GM21367 (cell line): ENCODE measurements around the gene ING1.

ENCODE experiments used
- ATAC-seq: cut with Tn5 transposase; IDR thresholded peaks from one replicate; pipeline ENCODE4 v1.9.1; 2021; ENCODE audit not compliant: unreplicated experiment

Gene ING1

DNA sequence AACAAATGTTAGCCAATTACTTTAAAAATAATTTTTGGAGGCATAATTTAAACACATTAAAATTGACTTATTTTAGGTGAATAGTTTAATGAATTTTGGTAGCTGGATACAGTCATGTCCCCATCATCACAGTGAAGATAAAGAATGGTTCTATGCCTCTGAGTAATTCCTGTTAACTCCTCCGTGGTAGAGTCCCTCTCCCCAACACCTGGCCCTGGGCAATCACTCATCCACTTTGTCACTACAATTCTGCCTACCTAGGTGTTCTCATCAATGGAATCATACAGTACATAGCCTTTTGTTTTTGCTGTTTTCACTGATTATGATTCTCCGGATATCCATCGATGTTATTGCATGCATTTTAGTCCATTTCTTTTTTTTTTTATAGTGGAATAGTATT, 55.6 kb downstream of the ING1 start:
- ATAC-seq = no peak

DNA sequence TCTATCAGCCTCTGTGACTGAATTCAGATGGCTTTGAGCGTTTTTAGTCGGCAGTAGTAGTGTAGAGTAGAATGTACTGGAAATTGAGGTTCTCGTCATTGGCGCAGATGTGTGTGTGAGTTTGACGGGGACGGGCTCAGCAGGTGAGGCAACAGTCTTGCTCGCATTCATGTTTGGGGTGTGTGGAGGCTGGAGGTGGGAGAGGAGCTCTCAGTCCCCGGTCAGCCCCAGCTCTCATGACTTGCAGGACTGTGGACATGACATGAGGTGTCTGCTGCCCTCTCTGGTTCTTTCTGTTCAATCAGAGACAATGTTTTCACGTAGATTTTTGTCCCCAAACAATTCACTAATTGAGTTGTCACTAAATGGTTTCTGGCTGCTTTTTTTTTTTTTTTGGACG, 57.2 kb downstream of the ING1 start:
- no peak for ATAC-seq

DNA sequence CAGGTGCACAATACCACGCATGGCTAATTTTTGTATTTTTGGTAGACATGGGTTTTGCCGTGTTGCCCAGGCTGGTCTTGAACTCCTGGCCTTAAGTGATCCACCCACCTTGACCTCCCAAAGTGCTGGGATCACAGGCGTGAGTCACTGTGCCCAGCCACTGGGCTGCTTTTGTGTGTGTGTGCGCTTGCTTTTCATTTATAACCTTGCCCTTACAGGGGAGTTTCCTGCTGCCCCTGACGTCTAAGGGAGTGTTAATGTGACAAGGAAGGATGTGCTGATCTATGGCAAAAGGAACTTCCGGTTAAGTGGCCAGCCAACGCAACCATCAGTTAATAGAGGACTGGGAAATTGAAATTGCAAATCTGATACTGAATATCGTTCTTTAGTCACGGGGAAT, 57.7 kb downstream of the ING1 start:
- ATAC-seq = no peak

DNA sequence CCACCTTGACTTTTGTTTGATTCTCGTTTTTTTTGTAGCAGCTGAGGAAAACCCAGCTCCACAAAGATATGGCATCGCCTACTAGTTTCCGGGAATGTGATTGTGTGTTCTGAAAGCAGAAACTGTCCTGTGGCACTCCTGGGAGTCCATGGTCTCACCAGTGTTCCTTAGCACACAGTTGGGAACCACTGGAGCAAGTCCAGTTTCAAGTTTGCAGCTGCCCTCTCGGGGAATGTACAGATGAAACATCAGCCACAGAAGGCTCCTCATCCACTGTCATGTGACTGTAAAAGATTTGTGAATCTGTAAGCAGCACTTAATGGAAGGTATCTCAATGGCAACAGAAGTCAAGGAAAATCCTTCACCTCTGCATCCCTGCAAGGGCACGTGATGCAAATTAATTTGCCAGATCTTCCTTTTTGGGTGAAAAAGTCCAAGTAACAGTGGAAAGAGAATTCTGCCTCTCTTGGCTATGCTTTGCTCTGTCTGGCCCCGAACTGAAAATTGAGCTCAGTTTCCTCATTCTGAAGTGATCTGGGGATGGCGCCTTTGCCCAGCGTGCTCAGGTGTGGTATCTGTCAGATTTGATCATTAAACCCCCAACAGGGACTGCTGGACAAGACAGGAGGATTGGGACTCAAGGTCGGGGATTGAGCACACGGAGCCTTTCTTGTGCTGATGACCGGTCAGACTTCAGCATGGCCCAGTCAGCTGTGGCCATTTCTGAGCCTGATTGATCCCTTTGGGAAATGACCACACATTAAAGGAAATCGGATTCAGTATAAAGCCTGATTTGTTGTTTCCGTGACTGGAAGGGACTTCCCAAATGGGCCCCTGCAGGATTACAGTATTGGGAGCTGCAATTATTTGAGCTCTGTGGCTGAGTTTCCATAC, 58.8 kb downstream of the ING1 start:
- no peak for ATAC-seq
